Neural cell (in vitro differentiated cells): Measurements from ENCODE around the gene GYPC. TPM values are rescaled to one million over a fixed set of nuclear protein-coding genes. Genes with fewer than 3 reads are reported as not detected.
A peak's percentile ranks its signal among the peaks of the same experiment; 100 is the strongest.

Source experiments
- H2AFZ ChIP-seq: fragments of 200-600, 300-800 bp; sonication (generic), shearing (Covaris generic); 2 replicates; pipeline ENCODE4 v1.6.0; 2014; ENCODE audit warnings: low read depth, mild to moderate bottlenecking, antibody characterized with exemption, low read length, moderate library complexity
- H3F3A ChIP-seq: fragments of 200-600 bp; shearing (Covaris generic); 2 replicates; pipeline ENCODE4 v1.6.1; 2016; ENCODE audit warnings: mild to moderate bottlenecking, moderate library complexity, mixed read lengths, antibody characterized with exemption, low read length; ENCODE audit not compliant: insufficient read depth, poor library complexity, severe bottlenecking
- H3K27ac ChIP-seq: fragments of 200-600, 300-800 bp; sonication (generic), shearing (Covaris generic); 2 replicates; pipeline ENCODE4 v1.5.1; 2014; ENCODE audit warnings: mild to moderate bottlenecking, low read length, moderate library complexity
- H3K27me3 ChIP-seq: fragments of 300-800, 200-600 bp; sonication (generic), shearing (Covaris generic); 2 replicates; pipeline ENCODE4 v1.6.0; 2014; ENCODE audit warnings: mild to moderate bottlenecking, low read depth, low read length, moderate library complexity; ENCODE audit not compliant: insufficient read depth
- H3K36me3 ChIP-seq: fragments of 300-800, 200-600 bp; sonication (generic), shearing (Covaris generic); 2 replicates; pipeline ENCODE4 v1.5.1; 2014; ENCODE audit warnings: mild to moderate bottlenecking, antibody characterized with exemption, low read length, moderate library complexity; ENCODE audit not compliant: insufficient read depth
- H3K4me2 ChIP-seq: fragments of 300-800, 200-600 bp; sonication (generic), shearing (Covaris generic); 2 replicates; pipeline ENCODE4 v1.6.0; 2014; ENCODE audit warnings: mild to moderate bottlenecking, low read length
- H3K4me3 ChIP-seq: fragments of 300-800, 200-600 bp; sonication (generic), shearing (Covaris generic); 2 replicates; pipeline ENCODE4 v1.5.1; 2014; ENCODE audit warnings: mild to moderate bottlenecking, low read length, moderate library complexity
- H3K79me2 ChIP-seq: fragments of 200-600 bp; shearing (Covaris generic); replicated peaks from 2 replicates; pipeline ENCODE4 v1.6.0; 2014; ENCODE audit warnings: mild to moderate bottlenecking, low read length, moderate library complexity; ENCODE audit not compliant: insufficient read depth
- H3K9ac ChIP-seq: fragments of 300-800, 200-600 bp; sonication (generic), shearing (Covaris generic); 2 replicates; pipeline ENCODE4 v1.6.1; 2016; ENCODE audit warnings: mild to moderate bottlenecking, low read length, mixed read lengths
- H3K9me2 ChIP-seq: fragments of 200-600 bp; shearing (Covaris generic); 2 replicates; pipeline ENCODE4 v1.6.1; 2016; ENCODE audit warnings: mild to moderate bottlenecking, low read length, mixed read lengths; ENCODE audit not compliant: insufficient read depth
- H3K9me3 ChIP-seq: fragments of 200-600, 300-800 bp; sonication (generic), shearing (Covaris generic); 2 replicates; pipeline ENCODE4 v1.6.1; 2016; ENCODE audit warnings: mild to moderate bottlenecking, mixed run types, low read length, moderate library complexity, mixed read lengths
- H4K20me1 ChIP-seq: fragments of 200-600 bp; shearing (Covaris generic); 2 replicates; pipeline ENCODE4 v1.6.1; 2016; ENCODE audit warnings: mild to moderate bottlenecking, mixed run types; ENCODE audit not compliant: insufficient read depth
- CTCF ChIP-seq: fragments of 450-650 bp; IDR thresholded peaks from 2 replicates; pipeline ENCODE4 v1.5.1; 2014; ENCODE audit warnings: antibody characterized with exemption, mild to moderate bottlenecking, moderate library complexity; ENCODE audit not compliant: poor library complexity, severe bottlenecking
- EP300 ChIP-seq: fragments of 450-650 bp; conservative IDR thresholded peaks from 2 replicates; pipeline ENCODE4 v1.6.1; 2014; ENCODE audit warnings: antibody characterized with exemption, mild to moderate bottlenecking, moderate library complexity; ENCODE audit not compliant: poor library complexity, severe bottlenecking
- EZH2 ChIP-seq: fragments of 200-600, 300-800 bp; shearing (Covaris generic), sonication (generic); IDR thresholded peaks from 2 replicates; pipeline ENCODE4 v1.6.1; 2014; ENCODE audit warnings: antibody characterized with exemption, low read length, borderline replicate concordance, mild to moderate bottlenecking; ENCODE audit not compliant: insufficient read depth, poor library complexity, severe bottlenecking
- MXI1 ChIP-seq: fragments of 450-650 bp; conservative IDR thresholded peaks from 2 replicates; pipeline ENCODE4 v1.6.1; 2014; ENCODE audit warnings: antibody characterized with exemption, mild to moderate bottlenecking; ENCODE audit not compliant: poor library complexity, severe bottlenecking
- POLR2AphosphoS5 ChIP-seq: IDR thresholded peaks from 2 replicates; pipeline ENCODE4 v1.6.1; 2012
- RAD21 ChIP-seq: fragments of 450-650 bp; conservative IDR thresholded peaks from 2 replicates; pipeline ENCODE4 v1.6.1; 2014; ENCODE audit warnings: antibody characterized with exemption, mild to moderate bottlenecking, moderate library complexity
- REST ChIP-seq: IDR thresholded peaks from 2 replicates; pipeline ENCODE4 v1.6.1; 2012; ENCODE audit warnings: borderline replicate concordance
- SMC3 ChIP-seq: fragments of 450-650 bp; conservative IDR thresholded peaks from 2 replicates; pipeline ENCODE4 v1.6.1; 2014; ENCODE audit warnings: antibody characterized with exemption, mild to moderate bottlenecking, moderate library complexity; ENCODE audit not compliant: poor library complexity
- TAF1 ChIP-seq: IDR thresholded peaks from 2 replicates; pipeline ENCODE4 v1.6.1; 2012; ENCODE audit warnings: low read depth
- polyA minus RNA-seq: library from RNA; depleted of rRNA, polyadenylated mRNA; stranded (reverse); fragments of >200 nt; gene quantifications from 2 replicates; pipeline ENCODE4 v1.2.3, GENCODE V29; 2014
- polyA plus RNA-seq: library from polyadenylated mRNA; depleted of rRNA; stranded (reverse); fragments of >200 nt; gene quantifications from 2 replicates; pipeline ENCODE4 v1.2.3, GENCODE V29; 2014

The GYPC gene
- polyA plus RNA-seq (0.40 TPM in 1 of 2 replicates, not detected in the other), polyA minus RNA-seq (not detected in 2 replicates)

GRCh38 chr2:126655500-126656430 is at the start of gene GYPC:
GYPC (plus strand) TSS chr2:126656158; CDS start chr2:126656264, 106 bp downstream.
- Histone ChIP-seq H3K27ac (no peak within 1 kb of the TSS), H3K36me3 (no peaks in the 10 kb centered on the region), H3F3A (no peaks in the 10 kb centered on the region), H3K9ac (no peak within 1 kb of the TSS), H2AFZ (no peak within 1 kb of the TSS), H3K9me2 (no peaks in the 10 kb centered on the region), H3K9me3 (peaks cover 3% of the 10 kb centered on the region), H3K4me2 (no peak within 1 kb of the TSS), H3K4me3 (peak within 1 kb of the TSS; percentile 53), H4K20me1 (no peaks in the 10 kb centered on the region), H3K79me2 (no peaks in the 10 kb centered on the region), H3K27me3 (peaks cover 18% of the 10 kb centered on the region)
- TF ChIP-seq REST (no peak), TAF1 (no peak), EP300 (no peak), POLR2AphosphoS5 (no peak), CTCF (no peak), MXI1 (no peak), EZH2 (no peak), SMC3 (no peak), RAD21 (no peak)

GRCh38 chr2:126614524-126615227 is 41.3 kb upstream of the GYPC start:
- no peaks in the 10 kb centered on the region for H3F3A ChIP-seq
- TF ChIP-seq REST, result no peak
- no peak for TF ChIP-seq EZH2
- no peak for TF ChIP-seq EP300
- TF ChIP-seq TAF1, result no peak
- TF ChIP-seq CTCF, result no peak
- TF ChIP-seq SMC3, result no peak
- TF ChIP-seq POLR2AphosphoS5, result no peak
- H3K4me3 ChIP-seq, result no peak overlapping the region
- no peak overlapping the region for H3K9ac ChIP-seq
- H3K79me2 ChIP-seq, result no peaks in the 10 kb centered on the region
- H3K27me3 ChIP-seq, result no peaks in the 10 kb centered on the region
- no peaks in the 10 kb centered on the region for H3K36me3 ChIP-seq
- no peaks in the 10 kb centered on the region for H3K9me3 ChIP-seq
- no peak overlapping the region for H2AFZ ChIP-seq
- H3K9me2 ChIP-seq, result no peaks in the 10 kb centered on the region
- H4K20me1 ChIP-seq, result no peaks in the 10 kb centered on the region
- H3K4me2 ChIP-seq, result no peak overlapping the region
- H3K27ac ChIP-seq, result no peak overlapping the region
